Sigmoid colon (tissue), 4 donors: Measurements from ENCODE around the gene HOXB8.

ENCODE experiments used
- POLR2A ChIP-seq, 2 donors: fragments of 450-650 bp; IDR thresholded peaks; one replicate each; pipeline ENCODE4 v1.6.1; 2016; ENCODE audit warnings: antibody characterized with exemption in 2 of 2, mild to moderate bottlenecking in 2 of 2, moderate library complexity in 2 of 2
- POLR2AphosphoS5 ChIP-seq, 4 donors: sonication (generic); formaldehyde crosslinking; IDR thresholded peaks; one replicate each; pipeline ENCODE4 v1.6.1; 2017; ENCODE audit warnings: antibody characterized with exemption in 4 of 4
- TF ChIP-seq, protein P1 (sequence below), 4 experiments: fragments of 450-650 bp in 3 of 4; fragments of 200-600 bp in 1 of 4; IDR thresholded peaks; one replicate each; pipeline ENCODE4 v1.5.1; 2016 to 2019; ENCODE audit warnings: antibody characterized with exemption in 4 of 4, mild to moderate bottlenecking in 3 of 4, moderate library complexity in 2 of 4

DNA sequence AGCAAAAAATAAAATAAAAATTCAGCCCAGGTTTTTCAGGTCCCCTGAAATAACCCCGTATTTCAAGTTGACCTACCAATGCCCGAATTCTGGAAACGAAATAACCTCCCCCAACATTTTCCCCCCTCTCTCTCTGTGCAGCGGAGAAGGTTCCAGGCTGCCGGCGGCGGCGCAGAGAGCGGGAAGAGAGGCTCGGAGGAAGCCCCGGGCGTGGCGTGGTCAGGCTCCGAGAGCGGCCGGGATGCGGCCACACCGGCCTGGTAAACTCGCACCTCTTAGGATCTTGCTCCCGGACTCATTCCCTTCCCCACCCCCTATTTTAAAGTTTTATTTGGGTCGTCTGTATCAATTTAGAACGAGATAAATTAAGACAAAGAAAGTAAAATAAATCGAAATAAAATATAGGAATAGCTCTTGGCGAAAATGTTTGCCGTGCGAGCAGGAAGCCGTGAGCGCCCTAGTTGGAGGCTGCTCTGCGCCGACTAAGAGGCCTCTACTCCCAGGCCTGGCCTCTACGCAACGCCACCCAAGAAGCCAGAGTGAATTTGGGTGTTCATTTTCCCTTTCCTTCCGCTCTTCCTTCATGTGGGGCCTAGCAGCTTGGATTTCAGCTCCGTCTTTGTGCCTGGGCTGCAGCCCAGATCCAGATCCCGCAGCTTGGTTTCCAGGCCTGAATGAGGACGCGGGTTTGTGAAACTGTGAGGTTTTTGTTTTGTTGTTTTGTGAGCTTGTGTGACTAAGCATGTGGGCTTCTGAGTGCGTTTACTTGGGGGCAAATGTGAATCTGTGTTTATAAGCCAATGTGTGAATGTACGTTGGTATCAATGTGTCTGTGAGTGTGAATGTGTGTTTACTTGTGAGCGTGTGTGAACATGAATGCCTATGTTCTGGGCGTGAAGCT is 8.9 kb downstream of the HOXB8 start:
- TF ChIP-seq, protein P1, sequence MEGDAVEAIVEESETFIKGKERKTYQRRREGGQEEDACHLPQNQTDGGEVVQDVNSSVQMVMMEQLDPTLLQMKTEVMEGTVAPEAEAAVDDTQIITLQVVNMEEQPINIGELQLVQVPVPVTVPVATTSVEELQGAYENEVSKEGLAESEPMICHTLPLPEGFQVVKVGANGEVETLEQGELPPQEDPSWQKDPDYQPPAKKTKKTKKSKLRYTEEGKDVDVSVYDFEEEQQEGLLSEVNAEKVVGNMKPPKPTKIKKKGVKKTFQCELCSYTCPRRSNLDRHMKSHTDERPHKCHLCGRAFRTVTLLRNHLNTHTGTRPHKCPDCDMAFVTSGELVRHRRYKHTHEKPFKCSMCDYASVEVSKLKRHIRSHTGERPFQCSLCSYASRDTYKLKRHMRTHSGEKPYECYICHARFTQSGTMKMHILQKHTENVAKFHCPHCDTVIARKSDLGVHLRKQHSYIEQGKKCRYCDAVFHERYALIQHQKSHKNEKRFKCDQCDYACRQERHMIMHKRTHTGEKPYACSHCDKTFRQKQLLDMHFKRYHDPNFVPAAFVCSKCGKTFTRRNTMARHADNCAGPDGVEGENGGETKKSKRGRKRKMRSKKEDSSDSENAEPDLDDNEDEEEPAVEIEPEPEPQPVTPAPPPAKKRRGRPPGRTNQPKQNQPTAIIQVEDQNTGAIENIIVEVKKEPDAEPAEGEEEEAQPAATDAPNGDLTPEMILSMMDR (IDR thresholded peaks at IDR 0.05) = no peak
- TF ChIP-seq POLR2A (IDR thresholded peaks at IDR 0.05) (no peak), POLR2AphosphoS5 (IDR thresholded peaks at IDR 0.05) (no peak)
